Esophagus muscularis mucosa (tissue), 4 donors: ENCODE results near the gene CRYGS. TPM values are rescaled to one million over a fixed set of nuclear protein-coding genes. Genes with fewer than 3 reads are reported as not detected.
A peak's percentile ranks its signal among the peaks of the same experiment; 100 is the strongest.
"Not testable (repeated sequence)": the region's sequence is repeated elsewhere in the genome, so short reads cannot be mapped to it uniquely, and the experiment has no call there.

Experiments used
- DNase-seq: peaks from one replicate; pipeline ENCODE4 v3.0.0-alpha.2; 2017; ENCODE audit errors: extremely low spot score
- H3K27ac ChIP-seq, 4 donors: fragments of 200-600 bp; sonication (generic); replicated peaks in 1 of 4; 1 replicate in 3 of 4; 2 replicates in 1 of 4; pipeline ENCODE4 v1.5.1; 2016 to 2019; ENCODE audit warnings: mild to moderate bottlenecking in 1 of 4
- H3K27me3 ChIP-seq, 4 donors: fragments of 200-600 bp; sonication (generic); one replicate each; pipeline versions ENCODE4 v1.5.1 to v1.6.0; 2016 to 2019
- H3K36me3 ChIP-seq, 4 donors: fragments of 200-600 bp; sonication (generic); one replicate each; pipeline ENCODE4 v1.5.1; 2016 to 2019
- H3K4me1 ChIP-seq, 4 donors: fragments of 200-600 bp; sonication (generic); one replicate each; pipeline ENCODE4 v1.5.1; 2016 to 2019
- H3K4me3 ChIP-seq, 4 donors: fragments of 200-600 bp; sonication (generic); 1 replicate in 2 of 4; 2 replicates in 2 of 4; pipeline ENCODE4 v1.5.1; 2016 to 2019; ENCODE audit warnings: mild to moderate bottlenecking in 4 of 4, moderate library complexity in 1 of 4
- H3K9me3 ChIP-seq, 4 donors: fragments of 200-600 bp; sonication (generic); 1 replicate in 3 of 4; 2 replicates in 1 of 4; pipeline ENCODE4 v1.5.1; 2016 to 2019
- EP300 ChIP-seq: sonication (generic); formaldehyde crosslinking; IDR thresholded peaks from one replicate; pipeline ENCODE4 v1.6.1; 2017; ENCODE audit warnings: antibody characterized with exemption
- POLR2A ChIP-seq: fragments of 450-650 bp; IDR thresholded peaks from one replicate; pipeline ENCODE4 v1.6.1; 2017; ENCODE audit warnings: antibody characterized with exemption, moderate library complexity, mild to moderate bottlenecking, low read depth
- POLR2AphosphoS5 ChIP-seq, 2 donors: sonication (generic); formaldehyde crosslinking; IDR thresholded peaks; one replicate each; pipeline ENCODE4 v1.6.1; 2017; ENCODE audit warnings: antibody characterized with exemption in 2 of 2
- WGBS: methylation state at CpG from one replicate; pipeline ENCODE4 v1.1.5; 2018; 5-methylcytosine and 5-hydroxymethylcytosine counted together
- intact Hi-C: fragments of 100-400 bp; cut with DNase I; formaldehyde crosslinking; loops from one replicate; pipeline ENCODE4 v1.15.1; 2023
- total RNA-seq, 4 donors: library from RNA; depleted of rRNA; stranded (reverse); fragments of >200 nt; gene quantifications; one replicate each; pipeline versions ENCODE4 v1.1.0 to v1.2.1, GENCODE V29; 2016
- TF ChIP-seq, protein P1 (sequence below), 3 experiments: fragments of 200-600 bp in 2 of 3; fragments of 450-650 bp in 1 of 3; sonication (generic) in 2 of 3; IDR thresholded peaks; one replicate each; pipeline ENCODE4 v1.5.1; 2017 to 2019; ENCODE audit warnings: antibody characterized with exemption in 3 of 3, mild to moderate bottlenecking in 2 of 3, moderate library complexity in 1 of 3

CRYGS gene
- total RNA-seq, 4 donors from 2014 or later: 0.32 to 2.1 (median 1.6) TPM

DNA sequence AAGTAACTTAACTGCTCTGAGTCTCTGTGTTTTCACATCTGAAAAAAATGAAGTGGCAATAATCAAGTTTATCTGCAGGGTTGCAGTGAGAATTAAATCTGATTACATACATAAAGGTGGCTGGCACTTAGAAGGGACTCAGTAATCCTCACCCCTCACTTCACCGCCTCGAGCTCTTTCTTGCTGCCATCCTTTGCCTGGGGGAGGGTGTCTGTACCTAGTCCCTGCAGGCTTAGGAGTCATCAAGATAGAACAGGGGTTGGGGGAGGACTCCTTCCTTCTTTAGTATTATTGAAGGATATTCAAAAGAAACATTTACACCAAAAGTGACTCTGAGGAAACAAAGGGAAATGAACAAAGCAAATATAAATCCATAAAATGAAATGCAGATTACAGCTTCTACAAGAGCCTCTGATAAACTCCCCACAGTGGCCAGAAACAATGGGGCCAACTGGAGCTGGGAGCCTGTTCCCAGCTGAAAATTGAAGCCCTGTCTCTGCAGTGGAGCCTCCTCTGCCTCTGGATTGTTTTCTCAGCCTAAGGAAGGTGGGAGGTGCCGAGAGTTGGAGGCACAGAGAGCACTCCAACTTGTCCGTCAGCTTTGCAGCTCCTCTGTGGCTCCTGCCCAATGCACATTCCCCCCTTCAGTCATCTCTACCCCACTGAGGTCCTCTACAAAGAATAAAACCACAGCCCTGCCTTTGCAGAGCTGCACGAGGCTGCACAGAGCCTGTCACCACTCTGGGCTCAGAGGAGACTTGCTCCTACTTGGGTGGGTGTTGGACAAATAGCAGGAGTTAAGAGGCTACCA lies 41.8 kb downstream of the CRYGS start:
- H3K27me3 ChIP-seq: no peaks in the 10 kb centered on the region
- intact Hi-C loops: no loop called here
- no peaks in the 10 kb centered on the region for H3K36me3 ChIP-seq
- H3K27ac ChIP-seq: peak overlapping the region in 1 of 4 donors; percentile 28
- no peaks in the 10 kb centered on the region for H3K9me3 ChIP-seq
- H3K4me1 ChIP-seq: peaks cover 0 to 20% (median 12%) of the 10 kb centered on the region in 4 donors
- WGBS: 51% methylated on average over 5 of the region's 5 CpGs
- H3K4me3 ChIP-seq: peak overlapping the region in 3 of 4 donors; percentile 2 to 26 (median 17)
- TF ChIP-seq POLR2A: no peak
- no peak for TF ChIP-seq POLR2AphosphoS5 (IDR thresholded peaks at IDR 0.05)
- TF ChIP-seq, protein P1, sequence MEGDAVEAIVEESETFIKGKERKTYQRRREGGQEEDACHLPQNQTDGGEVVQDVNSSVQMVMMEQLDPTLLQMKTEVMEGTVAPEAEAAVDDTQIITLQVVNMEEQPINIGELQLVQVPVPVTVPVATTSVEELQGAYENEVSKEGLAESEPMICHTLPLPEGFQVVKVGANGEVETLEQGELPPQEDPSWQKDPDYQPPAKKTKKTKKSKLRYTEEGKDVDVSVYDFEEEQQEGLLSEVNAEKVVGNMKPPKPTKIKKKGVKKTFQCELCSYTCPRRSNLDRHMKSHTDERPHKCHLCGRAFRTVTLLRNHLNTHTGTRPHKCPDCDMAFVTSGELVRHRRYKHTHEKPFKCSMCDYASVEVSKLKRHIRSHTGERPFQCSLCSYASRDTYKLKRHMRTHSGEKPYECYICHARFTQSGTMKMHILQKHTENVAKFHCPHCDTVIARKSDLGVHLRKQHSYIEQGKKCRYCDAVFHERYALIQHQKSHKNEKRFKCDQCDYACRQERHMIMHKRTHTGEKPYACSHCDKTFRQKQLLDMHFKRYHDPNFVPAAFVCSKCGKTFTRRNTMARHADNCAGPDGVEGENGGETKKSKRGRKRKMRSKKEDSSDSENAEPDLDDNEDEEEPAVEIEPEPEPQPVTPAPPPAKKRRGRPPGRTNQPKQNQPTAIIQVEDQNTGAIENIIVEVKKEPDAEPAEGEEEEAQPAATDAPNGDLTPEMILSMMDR (IDR thresholded peaks at IDR 0.05): no peak
- no peak for TF ChIP-seq EP300
- DNase-seq: no peak

GRCh38 chr3:186499949-186500348 lies 44.2 kb downstream of the CRYGS start:
- H3K4me3 ChIP-seq, H3K36me3 ChIP-seq, H3K27me3 ChIP-seq, H3K27ac ChIP-seq, intact Hi-C loops, DNase-seq, H3K9me3 ChIP-seq: not testable (repeated sequence)
- 70% methylated on average over 3 of the region's 3 CpGs for WGBS
- H3K4me1 ChIP-seq: peaks cover 13 to 34% (median 25%) of the 10 kb centered on the region in 4 donors

DNA sequence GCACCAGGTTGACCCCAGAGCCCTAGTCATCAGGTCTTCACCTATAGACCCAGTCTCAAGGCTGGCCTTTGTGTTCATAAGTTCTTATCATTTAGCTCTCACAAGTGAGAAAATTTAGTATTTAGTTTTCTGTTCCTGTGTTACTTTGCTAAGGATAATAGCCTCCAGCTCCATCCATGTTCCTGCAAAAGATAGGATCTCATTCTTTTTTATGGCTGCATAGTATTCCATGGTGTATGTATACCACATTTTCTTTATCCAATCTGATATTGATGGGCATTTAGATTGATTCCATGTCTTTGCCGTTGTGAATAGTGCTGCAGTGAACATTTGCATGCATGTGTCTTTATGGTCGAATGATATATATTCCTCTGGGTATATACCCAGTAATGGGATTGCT lies 46.2 kb downstream of the CRYGS start:
- H3K4me3 ChIP-seq, DNase-seq, intact Hi-C loops, H3K9me3 ChIP-seq, H3K27ac ChIP-seq, H3K36me3 ChIP-seq, H3K27me3 ChIP-seq: not testable (repeated sequence)
- H3K4me1 ChIP-seq: peaks cover 8 to 25% (median 25%) of the 10 kb centered on the region in 4 donors
- WGBS: 95% methylated on average over 2 of the region's 2 CpGs

- TF ChIP-seq, protein P1 (IDR thresholded peaks at IDR 0.05): no peak
- no peak for TF ChIP-seq EP300
- TF ChIP-seq POLR2A: no peak
- TF ChIP-seq POLR2AphosphoS5 (IDR thresholded peaks at IDR 0.05): no peak
- Histone ChIP-seq H3K4me3 (no peak overlapping the region), H3K4me1 (peaks cover 4 to 25% (median 24%) of the 10 kb centered on the region in 4 donors), H3K27me3 (no peaks in the 10 kb centered on the region), H3K36me3 (no peaks in the 10 kb centered on the region), H3K9me3 (no peaks in the 10 kb centered on the region), H3K27ac (no peak overlapping the region)
- DNase-seq: no peak
- intact Hi-C loops: no loop called here
- WGBS: 96% methylated on average over 3 of the region's 4 CpGs
These were observed 46.6 kb downstream of the CRYGS start for GRCh38 chr3:186497608-186498007.

GRCh38 chr3:186496635-186497034 lies 47.5 kb downstream of the CRYGS start:
- H3K27ac ChIP-seq: no peak overlapping the region
- no peak for DNase-seq
- H3K9me3 ChIP-seq: no peaks in the 10 kb centered on the region
- intact Hi-C loops: no loop called here
- H3K4me3 ChIP-seq: no peak overlapping the region
- H3K27me3 ChIP-seq: no peaks in the 10 kb centered on the region
- H3K4me1 ChIP-seq: peaks cover 4 to 25% (median 21%) of the 10 kb centered on the region in 4 donors
- H3K36me3 ChIP-seq: no peaks in the 10 kb centered on the region
- no peak for TF ChIP-seq POLR2A
- TF ChIP-seq EP300: no peak
- TF ChIP-seq, protein P1 (IDR thresholded peaks at IDR 0.05): no peak
- no peak for TF ChIP-seq POLR2AphosphoS5 (IDR thresholded peaks at IDR 0.05)
